CD4-positive, CD25-positive, alpha-beta regulatory T cell (primary cell): Measurements from ENCODE around the gene ANKRD33B. TPM values are rescaled to one million over a fixed set of nuclear protein-coding genes. Genes with fewer than 3 reads are reported as not detected.
A peak's percentile ranks its signal among the peaks of the same experiment; 100 is the strongest.

Source experiments
- ATAC-seq, 2 donors: fragments of 150-1000 bp; cut with Tn5 transposase; one replicate each; pipeline ENCODE4 v1.10.0; 2021; ENCODE audit warnings: low read depth in 2 of 2, moderate number of reproducible peaks in 2 of 2, moderate library complexity in 1 of 2
- DNase-seq, 3 donors: peaks; one replicate each; pipeline versions ENCODE4 v3.0.0 to v3.0.0-alpha.2; 2012 to 2022; ENCODE audit warnings: mixed read lengths in 1 of 3
- H3K27ac ChIP-seq: one replicate; pipeline ENCODE4 v1.7.0; 2013; ENCODE audit warnings: mild to moderate bottlenecking, low read length; ENCODE audit not compliant: insufficient read depth, poor library complexity, severe bottlenecking
- H3K27me3 ChIP-seq: one replicate; pipeline ENCODE4 v1.7.0; 2013; ENCODE audit warnings: low read length; ENCODE audit not compliant: control insufficient read depth, insufficient read depth
- H3K36me3 ChIP-seq: one replicate; pipeline ENCODE4 v1.7.0; 2013; ENCODE audit warnings: mild to moderate bottlenecking, low read length, moderate library complexity; ENCODE audit not compliant: control insufficient read depth, insufficient read depth
- H3K4me1 ChIP-seq: 2 replicates; pipeline ENCODE4 v1.7.0; 2013; ENCODE audit warnings: mild to moderate bottlenecking, low read length; ENCODE audit not compliant: insufficient read depth, control insufficient read depth, poor library complexity, severe bottlenecking
- H3K4me3 ChIP-seq: one replicate; pipeline ENCODE4 v1.7.0; 2013; ENCODE audit warnings: low read depth, mild to moderate bottlenecking, low read length, moderate library complexity
- H3K9me3 ChIP-seq, 2 experiments: 1 replicate in 1 of 2; 2 replicates in 1 of 2; pipeline ENCODE4 v1.7.0; 2013; ENCODE audit warnings: low read length in 2 of 2, mild to moderate bottlenecking in 1 of 2, moderate library complexity in 1 of 2; ENCODE audit not compliant: control insufficient read depth in 2 of 2
- H3K27ac Mint-ChIP-seq, 3 donors: one replicate each; pipeline ENCODE4 v1.8.0; 2020 to 2022; ENCODE audit warnings: mild to moderate bottlenecking in 3 of 3, mixed read lengths in 3 of 3, moderate library complexity in 2 of 3
- H3K27me3 Mint-ChIP-seq: one replicate; pipeline ENCODE4 v1.8.0; 2022; ENCODE audit warnings: mild to moderate bottlenecking, mixed read lengths
- H3K36me3 Mint-ChIP-seq: one replicate; pipeline ENCODE4 v1.8.0; 2020; ENCODE audit warnings: mixed read lengths
- H3K4me1 Mint-ChIP-seq, 4 donors: one replicate each; pipeline ENCODE4 v1.8.0; 2020 to 2022; ENCODE audit warnings: mixed read lengths in 4 of 4, mild to moderate bottlenecking in 1 of 4
- H3K4me3 Mint-ChIP-seq, 4 donors: one replicate each; pipeline ENCODE4 v1.8.0; 2020 to 2022; ENCODE audit warnings: mild to moderate bottlenecking in 4 of 4, mixed read lengths in 4 of 4, moderate library complexity in 3 of 4
- H3K9me3 Mint-ChIP-seq, 7 donors: one replicate each; pipeline ENCODE4 v1.8.0; 2020 to 2022; ENCODE audit warnings: mixed read lengths in 7 of 7, mild to moderate bottlenecking in 3 of 7, moderate library complexity in 2 of 7
- polyA plus RNA-seq, 4 donors: library from polyadenylated mRNA; unstranded; fragments of 300-500 nt; fragmentation: Illumina TruSeq; gene quantifications; one replicate each; pipeline ENCODE4 v1.2.3, GENCODE V29; 2021
- total RNA-seq: library from RNA; stranded (reverse); gene quantifications from one replicate; pipeline ENCODE4 v1.2.3, GENCODE V29; 2022

ANKRD33B gene
- total and polyA plus RNA-seq, 5 donors from 2014 or later, result 0.25 to 6.6 (median 0.33) TPM

GRCh38 chr5:10678244-10678643 lies 114.4 kb downstream of the ANKRD33B start:
- Histone ChIP-seq H3K9me3 (no peaks in the 10 kb centered on the region), H3K4me1 (no peaks in the 10 kb centered on the region), H3K36me3 (peaks cover 39% of the 10 kb centered on the region), H3K4me3 (no peak overlapping the region), H3K27ac (no peak overlapping the region), H3K27me3 (no peaks in the 10 kb centered on the region)
- Mint-ChIP-seq H3K4me1 (peaks cover 0 to 4% (median 0%) of the 10 kb centered on the region in 4 donors), H3K9me3 (peaks cover 0 to 7% (median 0%) of the 10 kb centered on the region in 7 donors), H3K27ac (no peak overlapping the region), H3K27me3 (no peaks in the 10 kb centered on the region), H3K36me3 (peaks cover 47% of the 10 kb centered on the region), H3K4me3 (no peak overlapping the region)
- ATAC-seq, result no peak
- DNase-seq, result no peak

- Mint-ChIP-seq H3K4me3 (no peak overlapping the region), H3K27ac (no peak overlapping the region), H3K27me3 (no peaks in the 10 kb centered on the region), H3K36me3 (peaks cover 54% of the 10 kb centered on the region), H3K9me3 (peaks cover 0 to 7% (median 0%) of the 10 kb centered on the region in 7 donors), H3K4me1 (peaks cover 0 to 4% (median 0%) of the 10 kb centered on the region in 4 donors)
- ATAC-seq (no peak), DNase-seq (no peak)
- Histone ChIP-seq H3K4me1 (no peaks in the 10 kb centered on the region), H3K9me3 (no peaks in the 10 kb centered on the region), H3K36me3 (peaks cover 42% of the 10 kb centered on the region), H3K4me3 (no peak overlapping the region), H3K27ac (no peak overlapping the region), H3K27me3 (no peaks in the 10 kb centered on the region)
These were observed 115.6 kb downstream of the ANKRD33B start for GRCh38 chr5:10679336-10679988.

- no peak overlapping the region for H3K4me3 Mint-ChIP-seq
- H3K4me1 Mint-ChIP-seq, result peaks cover 0 to 5% (median 2%) of the 10 kb centered on the region in 4 donors
- peaks cover 68% of the 10 kb centered on the region for H3K36me3 Mint-ChIP-seq
- Histone ChIP-seq H3K9me3 (no peaks in the 10 kb centered on the region), H3K36me3 (peaks cover 42% of the 10 kb centered on the region), H3K27me3 (no peaks in the 10 kb centered on the region), H3K4me1 (no peaks in the 10 kb centered on the region), H3K27ac (no peak overlapping the region), H3K4me3 (no peak overlapping the region)
- DNase-seq, result no peak
- H3K27me3 Mint-ChIP-seq, result no peaks in the 10 kb centered on the region
- peaks cover 0 to 7% (median 0%) of the 10 kb centered on the region in 7 donors for H3K9me3 Mint-ChIP-seq
- ATAC-seq, result no peak
- H3K27ac Mint-ChIP-seq, result no peak overlapping the region
These were observed 117.1 kb downstream of the ANKRD33B start for GRCh38 chr5:10680876-10681481.

GRCh38 chr5:10681731-10682679 lies 118.1 kb downstream of the ANKRD33B start:
- Mint-ChIP-seq H3K9me3 (peaks cover 0 to 5% (median 0%) of the 10 kb centered on the region in 7 donors), H3K27me3 (no peaks in the 10 kb centered on the region), H3K36me3 (peaks cover 67% of the 10 kb centered on the region), H3K4me3 (no peak overlapping the region), H3K27ac (no peak overlapping the region), H3K4me1 (peaks cover 3 to 6% (median 4%) of the 10 kb centered on the region in 4 donors)
- Histone ChIP-seq H3K36me3 (peaks cover 42% of the 10 kb centered on the region), H3K9me3 (no peaks in the 10 kb centered on the region), H3K27ac (no peak overlapping the region), H3K4me1 (no peaks in the 10 kb centered on the region), H3K4me3 (no peak overlapping the region), H3K27me3 (no peaks in the 10 kb centered on the region)
- DNase-seq (no peak), ATAC-seq (no peak)

GRCh38 chr5:10682801-10683525 lies 119.1 kb downstream of the ANKRD33B start:
- H3K4me1 ChIP-seq, result no peaks in the 10 kb centered on the region
- H3K9me3 ChIP-seq, result no peaks in the 10 kb centered on the region
- DNase-seq, result no peak
- peaks cover 40% of the 10 kb centered on the region for H3K36me3 ChIP-seq
- H3K27me3 ChIP-seq, result no peaks in the 10 kb centered on the region
- Mint-ChIP-seq H3K9me3 (peaks cover 0 to 2% (median 0%) of the 10 kb centered on the region in 7 donors), H3K4me1 (peaks cover 5 to 9% (median 7%) of the 10 kb centered on the region in 4 donors), H3K36me3 (peaks cover 66% of the 10 kb centered on the region), H3K27me3 (no peaks in the 10 kb centered on the region), H3K4me3 (no peak overlapping the region), H3K27ac (no peak overlapping the region)
- no peak overlapping the region for H3K4me3 ChIP-seq
- no peak for ATAC-seq
- no peak overlapping the region for H3K27ac ChIP-seq

- peak overlapping the region in 1 of 3 donors; percentile 67 for H3K27ac Mint-ChIP-seq
- Histone ChIP-seq H3K4me3 (no peak overlapping the region), H3K27ac (no peak overlapping the region), H3K27me3 (no peaks in the 10 kb centered on the region), H3K4me1 (no peaks in the 10 kb centered on the region), H3K36me3 (peaks cover 26% of the 10 kb centered on the region), H3K9me3 (no peaks in the 10 kb centered on the region)
- no peaks in the 10 kb centered on the region for H3K27me3 Mint-ChIP-seq
- H3K4me1 Mint-ChIP-seq, result peaks cover 5 to 9% (median 7%) of the 10 kb centered on the region in 4 donors
- no peak overlapping the region for H3K4me3 Mint-ChIP-seq
- peaks cover 56% of the 10 kb centered on the region for H3K36me3 Mint-ChIP-seq
- DNase-seq, result no peak
- ATAC-seq, result no peak
- H3K9me3 Mint-ChIP-seq, result peaks cover 0 to 2% (median 0%) of the 10 kb centered on the region in 7 donors
These were observed 120.6 kb downstream of the ANKRD33B start for GRCh38 chr5:10684303-10685086.
